ENCODE measurements around the gene SAP30. TPM values are rescaled to one million over a fixed set of nuclear protein-coding genes. Genes with fewer than 3 reads are reported as not detected.

SAP30 gene, protein sequence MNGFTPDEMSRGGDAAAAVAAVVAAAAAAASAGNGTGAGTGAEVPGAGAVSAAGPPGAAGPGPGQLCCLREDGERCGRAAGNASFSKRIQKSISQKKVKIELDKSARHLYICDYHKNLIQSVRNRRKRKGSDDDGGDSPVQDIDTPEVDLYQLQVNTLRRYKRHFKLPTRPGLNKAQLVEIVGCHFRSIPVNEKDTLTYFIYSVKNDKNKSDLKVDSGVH
- 44.3 and 47.1 TPM in 2 replicates for total RNA-seq
- long read RNA-seq, partial matches to known transcripts = 0 of 2 reads
- long read RNA-seq, other reads (novel, unspliced or antisense) = 2 of 2 reads

GRCh38 chr4:173370477-173371291 is at the start of gene SAP30:
TSS of gene SAP30 (plus strand) at chr4:173370954. CDS start at chr4:173371183, 229 bp downstream.
- TF ChIP-seq, protein P1, sequence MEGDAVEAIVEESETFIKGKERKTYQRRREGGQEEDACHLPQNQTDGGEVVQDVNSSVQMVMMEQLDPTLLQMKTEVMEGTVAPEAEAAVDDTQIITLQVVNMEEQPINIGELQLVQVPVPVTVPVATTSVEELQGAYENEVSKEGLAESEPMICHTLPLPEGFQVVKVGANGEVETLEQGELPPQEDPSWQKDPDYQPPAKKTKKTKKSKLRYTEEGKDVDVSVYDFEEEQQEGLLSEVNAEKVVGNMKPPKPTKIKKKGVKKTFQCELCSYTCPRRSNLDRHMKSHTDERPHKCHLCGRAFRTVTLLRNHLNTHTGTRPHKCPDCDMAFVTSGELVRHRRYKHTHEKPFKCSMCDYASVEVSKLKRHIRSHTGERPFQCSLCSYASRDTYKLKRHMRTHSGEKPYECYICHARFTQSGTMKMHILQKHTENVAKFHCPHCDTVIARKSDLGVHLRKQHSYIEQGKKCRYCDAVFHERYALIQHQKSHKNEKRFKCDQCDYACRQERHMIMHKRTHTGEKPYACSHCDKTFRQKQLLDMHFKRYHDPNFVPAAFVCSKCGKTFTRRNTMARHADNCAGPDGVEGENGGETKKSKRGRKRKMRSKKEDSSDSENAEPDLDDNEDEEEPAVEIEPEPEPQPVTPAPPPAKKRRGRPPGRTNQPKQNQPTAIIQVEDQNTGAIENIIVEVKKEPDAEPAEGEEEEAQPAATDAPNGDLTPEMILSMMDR (conservative IDR thresholded peaks at IDR 0.05) = no peak
- DNase-seq (ENCODE audit: low read depth, low spot score) = peak; percentile 92
- peaks cover 38% of the 10 kb centered on the region for H3K4me1 Mint-ChIP-seq
- H3K9me3 Mint-ChIP-seq = no peaks in the 10 kb centered on the region
- H3K27ac Mint-ChIP-seq (ENCODE audit: unreplicated experiment) = peak within 1 kb of the TSS; percentile 100
- no peaks in the 10 kb centered on the region for H3K27me3 Mint-ChIP-seq (ENCODE audit: low read depth)
- H3K4me3 Mint-ChIP-seq = peak within 1 kb of the TSS; percentile 100
- H3K36me3 Mint-ChIP-seq (ENCODE audit: low read depth) = peaks cover under 1% of the 10 kb centered on the region

DNA sequence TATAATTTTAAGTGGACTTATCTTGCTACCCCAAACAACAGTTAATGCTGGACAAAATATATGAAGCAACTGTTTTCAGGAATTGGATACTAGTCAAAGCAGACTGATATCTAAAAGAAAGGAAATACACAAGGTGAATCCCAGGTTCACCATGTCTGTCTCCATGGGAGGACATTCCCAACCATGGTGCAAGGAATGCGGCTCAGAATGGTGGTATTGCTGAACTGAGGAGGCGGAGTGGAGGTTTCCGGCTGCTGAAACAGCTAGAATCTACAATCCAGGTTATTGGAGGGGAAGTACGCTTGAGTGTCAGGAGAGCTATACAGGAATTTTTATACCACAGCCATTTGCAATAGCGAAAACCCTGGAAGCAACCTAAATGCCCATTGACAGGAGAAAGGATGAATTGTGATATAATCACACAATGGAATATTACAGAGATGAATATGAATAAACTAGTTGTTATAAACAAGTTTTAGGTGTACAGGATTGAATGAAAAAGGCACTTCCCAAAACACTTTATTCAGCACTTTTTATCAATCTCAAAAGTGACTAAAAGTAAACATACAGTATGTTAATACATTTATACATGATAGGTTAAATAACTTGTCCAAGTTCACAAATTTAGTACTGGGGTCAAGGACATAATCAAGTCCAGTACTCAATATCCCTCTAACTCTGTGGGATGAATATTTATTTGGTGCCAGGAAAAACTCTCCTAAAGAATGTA is 45.6 kb upstream of the SAP30 start:
- peaks cover 5% of the 10 kb centered on the region for H3K4me1 Mint-ChIP-seq
- peak overlapping the region; percentile 27 for H3K4me3 Mint-ChIP-seq
- TF ChIP-seq, protein P1 (conservative IDR thresholded peaks at IDR 0.05) = no peak
- H3K9me3 Mint-ChIP-seq = no peaks in the 10 kb centered on the region
- no peak for DNase-seq (ENCODE audit: low read depth, low spot score)
- no peak overlapping the region for H3K27ac Mint-ChIP-seq (ENCODE audit: unreplicated experiment)
- H3K36me3 Mint-ChIP-seq (ENCODE audit: low read depth) = peaks cover 13% of the 10 kb centered on the region
- H3K27me3 Mint-ChIP-seq (ENCODE audit: low read depth) = no peaks in the 10 kb centered on the region

GRCh38 chr4:173328236-173328901 is 42.4 kb upstream of the SAP30 start:
- H3K9me3 Mint-ChIP-seq = no peaks in the 10 kb centered on the region
- H3K4me1 Mint-ChIP-seq = peaks cover 27% of the 10 kb centered on the region
- no peak overlapping the region for H3K4me3 Mint-ChIP-seq
- TF ChIP-seq, protein P1 (conservative IDR thresholded peaks at IDR 0.05) = no peak
- no peaks in the 10 kb centered on the region for H3K27me3 Mint-ChIP-seq (ENCODE audit: low read depth)
- no peak for DNase-seq (ENCODE audit: low read depth, low spot score)
- H3K27ac Mint-ChIP-seq (ENCODE audit: unreplicated experiment) = no peak overlapping the region
- peaks cover 32% of the 10 kb centered on the region for H3K36me3 Mint-ChIP-seq (ENCODE audit: low read depth)

- DNase-seq (ENCODE audit: low read depth, low spot score) = no peak
- Mint-ChIP-seq H3K4me1 (peaks cover 37% of the 10 kb centered on the region), H3K9me3 (no peaks in the 10 kb centered on the region), H3K36me3 (ENCODE audit: low read depth) (peaks cover 37% of the 10 kb centered on the region), H3K4me3 (peak overlapping the region; percentile 62), H3K27me3 (ENCODE audit: low read depth) (peaks cover 5% of the 10 kb centered on the region), H3K27ac (ENCODE audit: unreplicated experiment) (no peak overlapping the region)
- TF ChIP-seq, protein P1 (conservative IDR thresholded peaks at IDR 0.05) = no peak
Measured at GRCh38 chr4:173330590-173330989, 40.2 kb upstream of the SAP30 start.

DNA sequence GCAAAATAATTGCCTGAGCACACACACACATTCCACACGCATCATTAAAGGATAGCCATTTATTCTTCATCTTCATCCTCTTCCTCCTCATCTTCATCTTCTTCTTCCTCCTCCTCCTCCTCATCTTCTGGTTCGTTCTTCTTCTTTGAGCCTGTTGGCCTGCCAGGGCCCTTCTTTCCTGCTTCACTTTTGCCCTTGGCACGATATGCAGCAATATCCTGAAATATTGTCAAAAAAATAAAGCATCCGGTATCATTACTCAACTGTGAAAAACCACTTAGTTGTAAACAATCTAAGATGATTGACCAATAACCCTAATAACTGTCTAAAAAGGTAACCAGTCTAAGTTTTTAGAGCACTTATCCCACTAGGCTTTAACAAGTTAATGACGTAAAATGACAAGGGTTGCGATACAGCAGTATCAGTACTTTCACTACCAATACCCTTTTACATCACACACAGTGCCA is 38.7 kb upstream of the SAP30 start:
- Mint-ChIP-seq H3K27me3 (ENCODE audit: low read depth) (peaks cover 5% of the 10 kb centered on the region), H3K4me1 (peaks cover 47% of the 10 kb centered on the region), H3K36me3 (ENCODE audit: low read depth) (peaks cover 30% of the 10 kb centered on the region), H3K9me3 (no peaks in the 10 kb centered on the region), H3K27ac (ENCODE audit: unreplicated experiment) (no peak overlapping the region), H3K4me3 (peak overlapping the region; percentile 98)
- TF ChIP-seq, protein P1 (conservative IDR thresholded peaks at IDR 0.05) = no peak
- no peak for DNase-seq (ENCODE audit: low read depth, low spot score)
